ENCODE data around the gene RASGRP2. TPM values are rescaled to one million over a fixed set of nuclear protein-coding genes. Genes with fewer than 3 reads are reported as not detected.
A peak's percentile ranks its signal among the peaks of the same experiment; 100 is the strongest.

The RASGRP2 gene
- polyA plus RNA-seq, 1 donor (not counting 4 experiments of a cell fraction or from before 2014, with no cell fraction given) = 0.49 TPM

DNA sequence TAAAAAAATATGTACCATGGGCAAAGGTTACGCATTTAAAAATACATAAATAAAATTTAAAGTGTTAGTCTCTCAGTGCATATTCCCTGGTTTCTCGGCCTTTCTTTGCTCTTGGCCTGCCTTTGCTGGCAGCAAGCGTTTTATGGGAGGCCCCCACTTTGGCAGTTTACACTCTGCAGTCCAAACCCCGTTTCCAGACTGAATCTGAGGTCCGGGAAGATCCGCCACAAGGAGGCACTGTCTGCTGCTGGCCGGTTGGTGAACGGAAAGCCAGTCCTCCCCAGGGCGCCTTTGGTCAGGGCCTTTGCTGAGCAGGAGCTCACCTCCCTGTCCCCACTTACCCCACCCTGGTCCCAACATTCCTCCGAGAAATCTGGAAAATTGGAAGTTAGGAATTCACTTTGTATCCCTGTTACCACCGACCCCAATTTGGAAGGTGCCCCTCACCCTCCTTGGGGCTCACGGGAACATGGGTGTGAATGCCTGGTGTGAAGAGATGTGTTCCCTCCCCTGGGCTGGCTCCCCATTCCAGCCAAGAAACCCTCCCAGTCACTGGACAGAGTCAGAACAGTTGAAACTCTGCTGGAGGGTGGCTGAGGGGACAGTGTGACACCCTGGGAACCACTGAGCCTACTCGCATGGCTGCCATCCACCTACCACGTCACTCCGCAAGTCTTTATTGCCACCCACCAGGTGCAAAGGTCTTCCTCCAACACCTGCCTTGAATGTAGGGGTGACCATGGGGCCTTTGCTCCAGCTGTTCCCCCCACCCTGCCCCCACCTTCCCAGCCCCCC, 43.8 kb upstream of the RASGRP2 start:
- DNase-seq (ENCODE audit: low read depth, low spot score) (no peak), FAIRE-seq (no peak)
- Histone ChIP-seq H3K4me2 (ENCODE audit: control insufficient read depth, extremely low read depth, insufficient read depth, low read depth, low read length) (no peak overlapping the region), H4K20me1 (ENCODE audit: control insufficient read depth, extremely low read depth, insufficient read depth, low read length) (no peaks in the 10 kb centered on the region), H3K9ac (ENCODE audit: control insufficient read depth, extremely low read depth, insufficient read depth, low read length) (no peak overlapping the region), H3K4me1 (ENCODE audit: control insufficient read depth, extremely low read depth, insufficient read depth, low read length) (no peaks in the 10 kb centered on the region), H2AFZ (ENCODE audit: control insufficient read depth, low read length) (no peak overlapping the region), H3K36me3 (ENCODE audit: control insufficient read depth in 2 of 2, extremely low read depth in 1 of 2, insufficient read depth in 2 of 2, low read length in 2 of 2) (peaks cover 0 to 6% of the 10 kb centered on the region in 2 experiments), H3K9me3 (ENCODE audit: control insufficient read depth, low read depth, low read length) (no peaks in the 10 kb centered on the region), H3K4me3 (ENCODE audit: control insufficient read depth in 2 of 3, extremely low read depth in 1 of 3, insufficient read depth in 2 of 3, low read depth in 1 of 3, low read length in 3 of 3) (no peak overlapping the region), H3K27me3 (ENCODE audit: control insufficient read depth, extremely low read depth, insufficient read depth, low read length) (no peaks in the 10 kb centered on the region), H3K79me2 (ENCODE audit: control insufficient read depth, insufficient read depth, low read length) (no peaks in the 10 kb centered on the region), H3K9me1 (ENCODE audit: control insufficient read depth, extremely low read depth, insufficient read depth, low read length) (no peaks in the 10 kb centered on the region), H3K27ac (ENCODE audit: control insufficient read depth, insufficient read depth, low read length) (no peak overlapping the region)
- dilution Hi-C loops (cut with MboI; ENCODE audit: extremely low pct_ligation_motif_present, low sequenced_read_pairs) = no loop called here
- TF ChIP-seq EZH2 (IDR thresholded peaks at IDR 0.05; ENCODE audit: low read length) = no peak
- TF ChIP-seq CTCF (optimal IDR thresholded peaks at IDR 0.05 in 1 of 3, IDR thresholded peaks at IDR 0.05 in 1 of 3, conservative IDR thresholded peaks at IDR 0.05 in 1 of 3; ENCODE audit: extremely low read depth in 1 of 3, insufficient read depth in 2 of 3, low read length in 3 of 3) = peak; percentile 86 to 92 (median 89)

DNA sequence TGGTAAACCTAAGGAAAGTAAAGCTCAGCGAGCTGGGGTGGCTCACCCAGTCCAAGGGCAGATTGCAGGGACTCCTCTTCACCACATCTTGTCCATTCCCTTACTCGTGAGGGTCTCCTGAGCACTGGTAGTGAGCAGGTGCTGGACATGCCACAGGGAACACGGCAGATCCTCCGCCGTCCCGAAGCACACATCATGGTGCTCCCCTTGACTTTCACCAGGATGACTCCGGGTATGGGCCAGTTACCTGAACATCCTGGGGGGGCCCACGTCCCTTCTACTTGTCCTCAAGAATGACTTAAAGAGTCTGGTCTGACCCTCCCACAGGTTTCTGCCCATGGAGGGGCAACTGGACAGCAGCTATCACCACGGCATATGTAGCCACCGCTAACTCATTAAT, 42.4 kb upstream of the RASGRP2 start:
- TF ChIP-seq EZH2 (IDR thresholded peaks at IDR 0.05; ENCODE audit: low read length) (no peak), CTCF (optimal IDR thresholded peaks at IDR 0.05 in 1 of 3, IDR thresholded peaks at IDR 0.05 in 1 of 3, conservative IDR thresholded peaks at IDR 0.05 in 1 of 3; ENCODE audit: extremely low read depth in 1 of 3, insufficient read depth in 2 of 3, low read length in 3 of 3) (no peak)
- no peak overlapping the region for H3K9ac ChIP-seq (ENCODE audit: control insufficient read depth, extremely low read depth, insufficient read depth, low read length)
- no peaks in the 10 kb centered on the region for H3K9me3 ChIP-seq (ENCODE audit: control insufficient read depth, low read depth, low read length)
- no peaks in the 10 kb centered on the region for H3K79me2 ChIP-seq (ENCODE audit: control insufficient read depth, insufficient read depth, low read length)
- DNase-seq (ENCODE audit: low read depth, low spot score) (no peak), FAIRE-seq (no peak)
- H3K4me1 ChIP-seq (ENCODE audit: control insufficient read depth, extremely low read depth, insufficient read depth, low read length) = no peaks in the 10 kb centered on the region
- peaks cover 0 to 6% of the 10 kb centered on the region in 2 experiments for H3K36me3 ChIP-seq (ENCODE audit: control insufficient read depth in 2 of 2, extremely low read depth in 1 of 2, insufficient read depth in 2 of 2, low read length in 2 of 2)
- no peaks in the 10 kb centered on the region for H3K9me1 ChIP-seq (ENCODE audit: control insufficient read depth, extremely low read depth, insufficient read depth, low read length)
- dilution Hi-C loops (cut with MboI; ENCODE audit: extremely low pct_ligation_motif_present, low sequenced_read_pairs) = no loop called here
- no peak overlapping the region for H3K27ac ChIP-seq (ENCODE audit: control insufficient read depth, insufficient read depth, low read length)
- no peak overlapping the region for H2AFZ ChIP-seq (ENCODE audit: control insufficient read depth, low read length)
- H3K27me3 ChIP-seq (ENCODE audit: control insufficient read depth, extremely low read depth, insufficient read depth, low read length) = no peaks in the 10 kb centered on the region
- no peak overlapping the region for H3K4me2 ChIP-seq (ENCODE audit: control insufficient read depth, extremely low read depth, insufficient read depth, low read depth, low read length)
- no peaks in the 10 kb centered on the region for H4K20me1 ChIP-seq (ENCODE audit: control insufficient read depth, extremely low read depth, insufficient read depth, low read length)
- no peak overlapping the region for H3K4me3 ChIP-seq (ENCODE audit: control insufficient read depth in 2 of 3, extremely low read depth in 1 of 3, insufficient read depth in 2 of 3, low read depth in 1 of 3, low read length in 3 of 3)

All from keratinocyte (primary cell).